Measurements from ENCODE around the gene CFAP97D2.
A peak's percentile ranks its signal among the peaks of the same experiment; 100 is the strongest.
"Not testable (repeated sequence)": the region's sequence is repeated elsewhere in the genome, so short reads cannot be mapped to it uniquely, and the experiment has no call there.

Gene CFAP97D2

DNA sequence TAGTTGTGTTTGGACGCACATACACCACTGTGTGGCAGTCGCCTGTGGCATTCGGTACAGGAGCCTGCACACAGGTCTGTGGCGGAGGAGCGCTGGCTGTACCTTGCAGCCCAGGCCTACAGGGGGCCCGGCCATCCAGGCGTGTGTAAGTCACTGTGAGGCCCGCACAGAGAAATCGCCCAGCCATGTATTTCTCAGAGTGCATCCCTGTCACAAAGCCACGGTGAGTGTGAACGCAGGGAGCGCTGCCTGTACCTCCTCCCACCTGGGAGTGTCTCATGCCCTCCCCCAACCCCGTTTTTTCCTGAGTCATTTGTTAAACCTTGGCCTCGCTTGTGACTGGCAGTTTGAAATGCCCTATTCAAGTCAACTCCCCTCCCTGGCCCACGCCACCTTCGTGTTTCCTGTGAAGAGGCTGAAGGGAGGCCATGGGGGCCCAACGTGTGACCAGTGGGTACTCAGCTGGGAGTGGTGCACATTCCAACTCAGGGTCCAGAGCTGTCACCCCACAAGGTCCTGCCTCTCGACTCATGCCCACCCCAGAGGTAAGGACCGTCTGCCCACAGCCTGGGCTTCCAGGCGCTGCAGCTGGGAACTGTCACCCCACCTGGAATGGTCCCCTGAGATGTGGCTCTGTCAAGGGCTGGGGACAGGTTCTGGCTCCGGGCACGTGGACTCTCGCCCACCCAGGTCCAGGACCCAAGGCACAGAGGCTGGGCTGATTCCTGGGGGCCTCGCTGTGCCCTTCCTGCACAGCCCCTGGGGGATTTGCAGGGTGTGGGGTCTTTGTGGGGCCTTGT lies 35.1 kb upstream of the CFAP97D2 start:
- DNase-seq = peak; percentile 48

DNA sequence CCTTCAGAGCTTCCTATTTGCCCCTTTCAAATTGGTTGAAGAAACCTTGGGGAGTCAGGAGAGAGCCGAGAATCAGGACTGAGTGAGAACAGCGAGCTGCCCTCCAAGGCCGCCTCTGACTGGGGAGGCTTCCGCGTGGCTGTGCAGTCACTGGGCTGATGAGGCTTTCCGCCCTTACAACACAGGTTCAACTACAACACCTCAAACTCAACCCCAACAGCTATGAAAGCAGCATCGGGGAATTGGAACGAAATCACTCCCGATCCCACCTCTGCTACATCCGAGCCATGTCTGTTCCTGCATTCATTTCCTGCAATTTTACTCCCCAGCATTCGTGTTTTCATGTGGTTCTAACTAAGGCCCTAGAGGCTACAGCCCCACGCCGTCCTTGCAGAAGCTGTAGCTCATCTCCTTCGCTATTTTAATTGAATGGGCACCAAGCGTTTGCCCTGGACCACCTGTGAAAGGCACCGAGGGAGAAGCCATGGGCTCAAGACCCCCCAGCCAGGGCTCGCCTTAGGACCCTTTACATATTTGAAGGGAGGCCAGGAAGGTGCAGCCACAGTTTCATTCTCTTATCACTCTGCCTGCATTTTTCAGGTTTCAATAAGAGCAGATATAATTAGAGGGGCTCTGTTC lies 34.3 kb upstream of the CFAP97D2 start:
- peak; percentile 1 for DNase-seq

DNA sequence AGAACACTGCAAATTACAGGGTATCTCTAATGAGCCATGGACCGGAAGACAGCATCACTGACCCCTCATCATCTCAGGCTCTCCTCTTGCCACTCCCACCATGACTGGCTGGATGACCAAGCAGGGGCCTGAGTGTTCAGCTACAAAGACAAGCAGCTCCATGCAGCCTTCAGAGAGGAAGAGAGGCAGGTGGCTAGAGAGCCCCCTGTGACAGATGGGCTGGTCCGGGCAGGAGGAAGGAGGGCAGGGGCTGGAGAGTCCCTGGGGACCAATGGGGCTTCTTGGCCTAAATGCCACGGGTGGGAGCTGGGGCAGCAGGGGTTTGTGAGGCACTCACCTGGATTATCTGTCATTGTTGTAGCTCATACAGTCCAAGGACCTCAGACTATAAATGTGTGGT lies 33.8 kb upstream of the CFAP97D2 start:
- DNase-seq = peak; percentile 1

DNA sequence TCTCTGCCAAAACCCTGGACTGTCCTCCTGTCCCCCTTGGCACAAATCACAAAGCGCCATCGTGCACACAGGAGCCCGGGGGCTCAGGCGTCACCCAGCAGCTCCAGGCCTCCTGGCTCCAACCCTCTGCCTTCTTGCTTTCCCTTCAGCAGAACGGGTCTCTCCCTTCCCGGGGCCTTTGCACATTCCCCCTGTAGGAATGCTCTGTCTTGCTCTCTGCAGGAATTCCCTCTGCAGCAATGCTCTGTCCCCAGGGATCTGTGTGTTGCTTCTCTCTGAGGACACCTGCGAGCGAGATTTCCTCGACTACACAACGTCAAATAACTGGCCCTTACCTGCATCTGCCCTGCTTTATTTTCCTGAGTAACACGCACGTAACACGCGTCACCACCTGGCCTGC lies 33.3 kb upstream of the CFAP97D2 start:
- DNase-seq = no peak

DNA sequence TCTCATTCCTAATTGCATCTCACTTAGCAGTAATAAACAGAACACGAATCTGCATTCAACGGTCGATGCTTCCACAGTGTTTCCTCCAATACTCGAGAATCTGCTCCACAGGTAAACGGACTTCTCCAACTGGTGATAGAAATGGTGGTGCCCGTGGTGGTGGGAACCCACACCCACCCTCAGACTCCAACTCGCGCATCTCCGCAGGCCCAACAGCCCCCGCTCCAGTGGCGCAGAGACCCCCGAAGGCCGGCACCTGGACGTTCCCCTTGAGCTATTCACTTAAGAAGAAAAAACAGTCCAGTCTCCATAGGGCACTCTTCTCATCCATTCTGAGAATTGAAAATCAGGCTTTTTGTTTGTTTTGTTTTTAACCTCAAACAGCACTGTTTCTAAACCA lies 32.9 kb upstream of the CFAP97D2 start:
- DNase-seq = no peak

DNA sequence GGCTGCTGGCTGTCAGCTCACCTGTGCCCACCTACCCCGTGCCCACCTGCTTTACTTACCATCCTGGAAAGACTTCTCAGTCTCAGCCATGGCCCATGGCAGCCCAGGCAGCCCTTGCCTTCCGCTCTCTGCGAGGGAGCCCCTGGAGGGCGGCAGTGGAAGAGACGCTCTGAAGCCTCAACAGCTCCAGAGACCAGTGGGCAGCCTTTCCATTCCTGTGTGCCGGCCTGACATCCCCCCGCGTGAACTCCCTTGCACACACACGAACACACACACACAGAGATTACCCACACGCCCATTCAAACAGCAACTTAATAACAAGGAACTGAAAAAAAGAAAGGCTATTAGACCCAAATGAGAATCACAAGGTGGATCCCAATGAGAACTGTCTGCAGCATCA lies 32.4 kb upstream of the CFAP97D2 start:
- DNase-seq = no peak

DNA sequence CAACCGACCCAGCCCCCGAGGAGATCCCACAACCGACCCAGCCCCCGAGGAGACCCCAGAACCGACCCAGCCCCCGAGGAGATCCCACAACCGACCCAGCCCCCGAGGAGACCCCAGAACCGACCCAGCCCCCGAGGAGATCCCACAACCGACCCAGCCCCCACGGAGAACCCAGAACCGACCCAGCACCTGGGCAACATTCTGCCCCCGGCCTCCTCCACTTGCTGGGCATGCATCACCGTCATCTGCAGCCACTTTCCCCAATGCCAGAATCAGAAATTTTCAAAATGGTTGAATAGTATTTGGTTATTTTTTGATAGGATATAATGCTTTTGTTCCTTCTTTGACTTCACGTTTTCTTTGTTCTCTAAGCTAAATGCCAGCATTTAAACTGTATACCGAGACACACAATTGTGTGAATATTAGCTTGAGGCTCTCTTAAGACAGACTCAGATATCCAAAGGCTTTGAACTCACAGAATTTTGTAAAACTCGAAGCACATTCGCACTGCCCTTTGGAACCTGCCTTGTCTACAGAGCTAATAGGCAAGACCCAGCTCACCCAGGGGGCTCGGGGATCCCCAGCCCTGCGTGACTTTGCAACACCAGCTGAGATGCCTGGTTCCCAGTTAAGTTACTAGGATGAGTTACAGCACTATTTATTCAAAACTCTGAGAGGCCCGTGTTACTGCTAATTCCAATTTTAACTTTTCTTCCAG lies 31.1 kb upstream of the CFAP97D2 start:
- DNase-seq = no peak

DNA sequence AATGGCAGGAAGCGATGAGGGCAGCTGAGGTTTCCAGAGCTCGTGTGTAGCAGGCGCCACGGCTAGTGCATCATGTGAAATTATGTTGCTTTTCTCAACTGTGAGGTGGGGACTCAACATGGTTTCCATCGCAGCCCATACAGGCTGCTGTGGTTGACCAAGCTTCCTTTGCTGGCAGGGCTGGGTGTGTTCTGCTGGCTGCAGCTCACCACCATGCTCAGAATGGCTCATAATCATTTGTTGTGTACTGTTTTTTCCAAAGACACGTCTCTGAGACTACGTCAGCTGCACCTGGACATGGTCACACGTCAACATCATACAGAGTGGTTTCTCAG lies 30.6 kb upstream of the CFAP97D2 start:
- DNase-seq = peak; percentile 51

DNA sequence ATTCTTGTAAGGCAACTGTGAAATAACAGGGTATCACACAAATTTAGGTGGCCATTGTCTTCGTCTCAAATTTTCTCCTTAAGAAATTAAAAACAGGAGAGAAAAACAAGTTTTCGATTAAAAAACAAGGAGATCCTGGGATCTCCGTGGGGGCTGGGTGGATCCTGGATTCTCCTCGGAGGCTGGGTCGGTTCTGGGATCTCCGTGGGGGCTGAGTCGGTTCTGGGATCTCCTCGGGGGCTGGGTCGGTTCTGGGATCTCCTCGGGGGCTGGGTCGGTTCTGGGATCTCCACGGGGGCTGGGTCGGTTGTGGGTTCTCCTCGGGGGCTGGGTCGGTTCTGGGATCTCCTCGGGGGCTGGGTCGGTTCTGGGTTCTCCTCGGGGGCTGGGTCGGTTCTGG lies 30.2 kb upstream of the CFAP97D2 start:
- not testable (repeated sequence) for DNase-seq

DNA sequence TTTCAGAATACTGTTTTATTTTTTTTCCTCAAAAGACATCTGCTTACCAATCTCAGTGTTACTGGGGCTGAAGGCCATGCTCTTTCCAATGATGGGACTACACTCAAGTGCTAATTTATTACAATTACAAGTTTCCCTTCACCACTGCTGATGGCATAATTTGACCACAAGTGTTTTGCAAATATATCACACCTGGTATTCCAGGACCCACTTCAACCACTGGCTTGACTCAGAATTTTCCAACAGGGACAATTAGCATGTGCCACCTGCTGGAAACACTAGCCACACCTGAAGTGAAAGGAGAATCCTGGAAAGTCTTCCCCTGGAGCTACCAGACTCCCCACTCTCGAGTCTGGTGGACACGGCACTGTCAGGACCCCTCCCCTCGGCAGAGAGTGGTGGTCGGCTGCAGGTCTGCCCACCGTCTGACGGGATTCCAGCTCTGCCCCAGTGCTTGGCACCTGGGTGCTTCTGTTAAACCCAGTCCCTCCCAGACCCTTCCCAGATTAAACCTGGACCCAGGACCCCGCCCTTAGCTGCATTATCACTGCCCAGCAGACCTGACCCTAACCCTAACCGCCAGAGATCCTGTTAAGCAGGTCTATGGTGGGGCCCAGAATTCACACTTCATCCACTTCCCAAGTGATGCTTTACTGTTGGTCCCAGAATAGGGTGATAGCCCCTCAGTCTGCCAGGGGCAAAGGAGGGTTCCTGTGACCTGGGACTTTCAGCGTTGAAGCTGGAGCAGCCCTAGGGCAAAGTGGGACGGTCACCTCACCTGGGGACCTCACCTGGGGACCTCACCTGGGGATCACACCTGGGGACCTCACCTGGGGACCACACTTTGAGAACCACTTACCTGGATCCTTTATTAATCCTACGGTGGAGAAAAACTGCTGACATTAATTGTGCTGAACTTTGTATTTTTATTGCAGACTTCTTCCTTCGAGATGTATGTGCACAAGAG lies 29.0 kb upstream of the CFAP97D2 start:
- DNase-seq = no peak

DNA sequence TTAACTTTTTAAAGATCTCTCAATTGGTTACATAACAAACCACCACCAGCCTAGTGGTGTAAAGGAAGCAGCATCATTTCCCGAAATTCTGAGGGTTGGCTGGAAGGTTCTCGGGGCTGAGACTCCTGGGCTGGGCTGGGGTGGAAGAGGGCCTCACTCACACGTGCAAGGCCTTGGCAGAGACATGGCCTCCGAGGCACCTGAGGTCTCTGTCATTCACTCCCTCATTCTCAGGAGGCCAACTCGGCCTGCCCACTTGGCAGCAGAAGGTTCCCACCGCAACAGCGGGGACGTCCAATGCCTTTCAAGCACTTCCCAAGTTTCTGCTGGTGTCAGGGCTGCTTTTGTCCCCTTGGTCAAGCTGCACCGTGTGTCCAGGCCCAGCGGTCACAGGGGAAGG lies 28.0 kb upstream of the CFAP97D2 start:
- no peak for DNase-seq

DNA sequence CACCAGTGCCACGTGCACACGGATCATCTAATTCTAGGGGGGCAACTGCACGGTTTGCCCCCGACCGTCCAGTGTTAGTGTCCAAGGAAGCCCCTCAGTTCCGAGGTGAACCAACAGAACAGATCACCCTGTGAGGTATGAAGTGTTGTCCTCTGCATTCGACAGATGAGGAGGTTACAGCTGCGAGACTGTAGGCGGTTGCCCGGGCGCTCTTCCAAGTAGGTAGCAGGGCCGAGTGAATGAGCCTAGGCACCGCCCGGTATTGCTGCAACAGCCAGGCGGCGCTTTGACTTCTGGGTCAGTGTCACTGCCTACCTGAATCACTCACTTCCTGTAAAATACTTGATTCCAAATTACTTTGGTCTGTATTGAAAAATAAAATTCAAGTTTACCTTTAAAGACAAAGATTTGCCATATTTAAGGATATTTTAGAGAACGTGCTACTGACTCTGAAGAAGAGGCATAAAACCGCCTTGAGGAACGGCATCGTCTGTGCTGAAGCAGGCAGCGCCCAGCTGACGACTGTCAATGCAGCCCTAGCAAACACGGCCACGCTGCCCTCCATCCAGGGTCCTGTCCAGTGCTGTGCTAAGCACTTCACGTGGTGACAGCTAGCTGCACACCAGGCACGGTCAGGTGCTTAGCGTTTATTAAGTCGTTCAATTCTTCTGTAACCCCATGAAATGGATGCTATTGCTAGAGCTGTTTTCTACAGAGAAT lies 27.3 kb upstream of the CFAP97D2 start:
- DNase-seq = peak; percentile 58

DNA sequence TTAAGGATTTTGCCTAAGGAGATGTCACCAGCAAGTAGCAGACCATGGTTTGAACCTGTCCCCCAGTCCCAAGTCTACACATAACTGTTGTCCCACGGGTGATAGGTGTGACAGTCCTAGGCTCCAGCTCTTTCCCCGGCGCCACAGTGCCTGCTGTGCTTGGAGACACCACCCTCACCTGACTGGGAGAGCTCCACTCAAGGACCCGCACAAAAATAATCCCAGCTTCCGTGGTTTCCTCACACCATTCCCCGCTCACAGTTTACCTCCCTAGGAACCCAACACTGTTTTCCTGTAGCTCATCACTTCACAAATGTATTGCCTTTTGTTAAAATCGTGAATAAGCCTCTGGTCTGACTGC lies 26.8 kb upstream of the CFAP97D2 start:
- no peak for DNase-seq

DNA sequence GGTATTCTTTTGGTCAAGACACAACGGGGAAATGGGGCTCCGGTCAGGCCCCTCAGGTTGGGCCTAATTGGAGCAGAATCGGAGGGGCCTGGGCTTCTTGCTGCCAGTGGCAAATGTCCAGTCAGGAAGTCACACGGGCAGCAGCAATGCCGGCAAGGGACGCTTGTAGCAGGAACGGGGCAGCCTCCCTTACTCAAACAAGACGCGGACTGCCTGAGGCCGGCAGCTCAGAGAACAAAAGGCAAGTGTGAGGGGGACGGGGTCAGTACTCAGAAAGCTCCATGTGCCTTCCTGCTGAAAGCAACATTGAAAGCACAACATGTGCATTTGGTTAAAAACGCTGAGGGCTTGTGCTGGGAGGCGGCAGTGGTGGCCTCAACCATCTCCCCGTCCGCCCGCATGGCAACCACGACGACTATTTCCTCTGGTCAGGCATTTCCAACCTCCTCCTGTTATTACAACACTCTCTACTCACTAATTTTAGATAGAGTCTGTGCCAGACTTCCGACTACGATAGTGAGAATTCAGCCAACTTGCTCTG lies 26.2 kb upstream of the CFAP97D2 start:
- no peak for DNase-seq

DNA sequence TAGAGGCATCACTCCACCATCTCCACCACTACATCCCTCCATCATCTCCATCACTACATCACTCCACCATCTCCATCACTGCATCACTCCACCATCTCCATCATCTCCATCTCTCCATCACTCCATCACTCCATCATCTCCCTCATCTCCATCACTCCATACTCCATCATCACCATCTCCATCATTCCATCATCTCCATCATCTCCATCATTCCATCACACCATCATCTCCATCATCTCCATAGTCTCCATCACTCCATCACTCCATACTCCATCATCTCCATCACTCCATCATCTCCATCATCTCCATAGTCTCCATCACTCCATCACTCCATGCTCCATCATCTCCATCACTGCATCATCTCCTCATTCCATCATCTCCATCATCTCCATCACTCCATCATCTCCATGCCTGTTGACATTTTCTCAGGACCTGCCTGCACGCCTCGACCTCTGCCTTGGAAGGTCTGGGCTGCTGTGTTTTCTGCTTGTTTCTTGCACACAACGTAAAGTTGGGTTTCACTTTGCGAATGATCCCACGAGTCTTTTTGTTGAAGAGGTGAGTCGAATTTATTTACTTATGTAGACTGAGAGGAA lies 25.5 kb upstream of the CFAP97D2 start:
- DNase-seq = no peak

DNA sequence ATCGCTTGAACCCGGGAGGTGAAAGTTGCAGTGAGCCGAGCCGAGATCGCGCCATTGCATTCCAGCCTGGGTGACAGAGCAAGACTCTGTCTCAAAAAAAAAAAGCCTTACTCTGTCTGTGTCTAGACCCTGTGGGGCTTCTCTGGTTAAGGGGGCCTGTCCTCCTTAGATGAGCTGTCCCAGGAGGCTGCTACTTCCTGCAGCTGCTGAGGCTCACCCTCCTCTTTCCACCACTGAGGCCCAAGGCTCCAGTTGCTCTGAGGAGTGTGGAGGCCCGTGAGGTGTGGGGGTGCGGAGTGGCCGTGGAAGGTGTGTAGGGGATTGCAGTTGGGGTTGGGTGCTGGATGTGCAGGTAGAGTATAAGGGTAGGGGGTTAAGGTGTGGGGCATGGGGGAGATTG lies 24.6 kb upstream of the CFAP97D2 start:
- no peak for DNase-seq

DNA sequence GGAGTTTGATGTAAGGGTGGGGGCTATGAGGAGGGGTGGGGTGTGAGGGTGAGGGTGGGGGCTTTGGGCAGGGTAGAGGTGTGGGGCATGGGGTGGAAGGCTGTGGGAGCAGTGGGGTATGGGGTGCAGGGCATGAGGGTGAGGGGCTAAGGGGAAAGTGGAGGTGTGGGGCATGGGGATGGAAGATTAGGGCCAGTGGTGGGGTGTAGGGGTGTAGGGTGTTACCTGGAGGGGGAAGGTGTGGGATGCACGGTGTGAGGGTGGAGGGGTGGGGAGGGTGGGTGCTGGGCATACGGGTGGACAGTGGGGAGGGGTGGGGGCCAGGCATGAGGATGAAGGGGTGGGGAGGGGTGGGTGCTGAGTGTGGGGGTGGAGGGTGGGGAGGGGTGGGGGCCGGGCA lies 23.7 kb upstream of the CFAP97D2 start:
- no peak for DNase-seq

DNA sequence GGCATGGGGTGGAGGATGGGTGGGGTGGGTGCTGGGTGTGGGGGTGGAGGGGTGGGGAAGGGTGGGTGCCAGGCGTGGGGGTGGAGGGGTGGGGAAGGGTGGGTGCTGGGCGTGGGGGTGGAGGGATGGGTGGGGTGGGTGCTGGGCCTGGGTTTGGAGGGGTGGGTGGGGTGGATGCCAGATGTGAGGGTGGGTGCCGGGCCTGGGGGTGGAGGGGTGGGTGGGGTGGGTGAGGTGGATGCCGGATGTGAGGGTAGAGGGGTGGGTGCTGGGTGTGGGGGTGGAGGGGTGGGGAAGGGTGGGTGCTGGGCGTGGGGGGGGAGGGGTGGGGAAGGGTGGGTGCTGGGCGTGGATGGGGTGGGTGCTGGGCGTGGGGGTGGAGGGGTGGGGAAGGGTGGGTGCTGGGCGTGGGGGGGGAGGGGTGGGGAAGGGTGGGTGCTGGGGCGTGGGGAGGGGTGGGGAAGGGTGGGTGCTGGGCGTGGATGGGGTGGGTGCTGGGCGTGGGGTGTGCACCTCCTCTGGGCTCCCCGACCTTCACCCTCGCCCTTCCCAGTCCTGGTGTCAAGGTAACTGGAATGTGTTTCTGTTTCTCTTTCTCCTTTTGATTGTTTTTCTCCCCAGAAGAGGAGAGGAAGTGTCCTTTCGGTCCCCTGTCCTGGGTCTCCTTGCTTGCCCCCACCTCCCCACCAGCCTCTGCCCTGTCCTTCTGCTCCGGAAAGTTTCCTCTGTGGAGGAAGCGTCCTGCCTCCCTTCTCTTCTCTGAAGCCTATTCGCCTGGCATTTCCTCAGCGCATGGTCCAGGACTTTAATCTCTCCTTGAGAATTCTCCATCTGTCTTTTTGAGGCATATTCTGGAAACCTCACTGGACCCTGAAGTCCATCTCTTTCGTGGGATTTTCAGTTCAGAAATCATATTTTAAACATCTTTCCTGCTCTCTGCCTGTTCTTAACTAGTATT lies 22.9 kb upstream of the CFAP97D2 start:
- no peak for DNase-seq

DNA sequence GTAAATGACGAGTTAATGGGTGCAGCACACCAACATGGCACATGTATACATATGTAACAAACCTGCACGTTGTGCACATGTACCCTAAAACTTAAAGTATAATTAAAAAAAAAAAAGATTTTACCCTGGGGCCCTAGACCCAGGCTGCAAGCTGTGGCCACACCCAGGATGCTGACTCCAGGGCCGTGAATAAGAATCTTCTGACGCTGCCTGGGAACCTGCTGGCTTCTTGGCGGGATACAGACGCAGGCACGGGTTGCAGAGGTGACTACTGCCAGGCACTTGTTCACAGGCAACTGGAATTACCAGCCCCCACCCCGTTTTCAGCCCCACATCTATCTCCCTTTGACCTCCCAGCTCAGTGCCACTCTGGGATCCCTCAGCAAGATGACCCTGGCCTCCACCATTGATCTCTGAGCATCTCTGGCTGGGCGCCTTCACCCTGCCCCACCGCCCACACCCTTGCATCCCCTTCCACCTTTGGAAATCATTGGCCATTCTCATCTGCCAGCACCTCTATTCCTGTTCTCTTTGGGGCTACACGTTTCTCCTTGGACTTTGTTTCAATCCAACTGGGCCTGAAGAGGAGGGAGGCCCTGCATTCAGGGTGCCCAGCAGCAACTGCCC lies 21.1 kb upstream of the CFAP97D2 start:
- no peak for DNase-seq

Data from stimulated activated CD4-positive, alpha-beta T cell treated with anti-CD3 and anti-CD28 coated beads, Interleukin-4, amount 100 ng/mL, for 1 hour (primary cell).